Measurements from ENCODE around the gene AXDND1. TPM values are rescaled to one million over a fixed set of nuclear protein-coding genes. Genes with fewer than 3 reads are reported as not detected.

Gene AXDND1
- total RNA-seq, 1 donor from 2014 or later = not detected

DNA sequence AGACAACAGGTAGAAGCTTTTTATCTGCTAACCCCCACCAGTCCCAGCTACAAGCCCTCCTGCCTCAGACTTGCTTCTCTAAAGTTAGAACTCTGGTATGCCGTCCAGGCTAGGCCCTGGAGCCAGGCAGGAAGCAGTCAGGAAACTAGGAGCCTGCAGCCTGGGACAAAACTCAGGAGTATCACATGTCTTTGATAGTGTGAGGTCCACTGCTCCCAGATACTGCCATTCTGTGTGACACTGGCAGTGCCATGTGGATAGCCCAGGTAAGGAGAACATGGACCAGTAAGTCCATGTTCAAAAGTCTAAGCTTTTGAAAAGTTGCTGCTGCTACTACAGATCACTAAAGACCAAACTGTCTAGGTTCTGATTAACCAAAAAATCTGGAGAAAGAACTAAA is 164.6 kb downstream of the AXDND1 start:
- DNase-seq = no peak
- Mint-ChIP-seq H3K36me3 (ENCODE audit: unreplicated experiment) (no peaks in the 10 kb centered on the region), H3K9me3 (ENCODE audit: unreplicated experiment) (peaks cover 2% of the 10 kb centered on the region), H3K27me3 (ENCODE audit: unreplicated experiment) (peaks cover 2% of the 10 kb centered on the region), H3K4me1 (ENCODE audit: low read depth, unreplicated experiment) (no peaks in the 10 kb centered on the region), H3K4me3 (ENCODE audit: unreplicated experiment) (no peak overlapping the region), H3K27ac (ENCODE audit: unreplicated experiment) (no peak overlapping the region)
- TF ChIP-seq, protein P1, sequence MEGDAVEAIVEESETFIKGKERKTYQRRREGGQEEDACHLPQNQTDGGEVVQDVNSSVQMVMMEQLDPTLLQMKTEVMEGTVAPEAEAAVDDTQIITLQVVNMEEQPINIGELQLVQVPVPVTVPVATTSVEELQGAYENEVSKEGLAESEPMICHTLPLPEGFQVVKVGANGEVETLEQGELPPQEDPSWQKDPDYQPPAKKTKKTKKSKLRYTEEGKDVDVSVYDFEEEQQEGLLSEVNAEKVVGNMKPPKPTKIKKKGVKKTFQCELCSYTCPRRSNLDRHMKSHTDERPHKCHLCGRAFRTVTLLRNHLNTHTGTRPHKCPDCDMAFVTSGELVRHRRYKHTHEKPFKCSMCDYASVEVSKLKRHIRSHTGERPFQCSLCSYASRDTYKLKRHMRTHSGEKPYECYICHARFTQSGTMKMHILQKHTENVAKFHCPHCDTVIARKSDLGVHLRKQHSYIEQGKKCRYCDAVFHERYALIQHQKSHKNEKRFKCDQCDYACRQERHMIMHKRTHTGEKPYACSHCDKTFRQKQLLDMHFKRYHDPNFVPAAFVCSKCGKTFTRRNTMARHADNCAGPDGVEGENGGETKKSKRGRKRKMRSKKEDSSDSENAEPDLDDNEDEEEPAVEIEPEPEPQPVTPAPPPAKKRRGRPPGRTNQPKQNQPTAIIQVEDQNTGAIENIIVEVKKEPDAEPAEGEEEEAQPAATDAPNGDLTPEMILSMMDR (IDR thresholded peaks at IDR 0.05; ENCODE audit: partially characterized antibody, unreplicated experiment) = no peak

DNA sequence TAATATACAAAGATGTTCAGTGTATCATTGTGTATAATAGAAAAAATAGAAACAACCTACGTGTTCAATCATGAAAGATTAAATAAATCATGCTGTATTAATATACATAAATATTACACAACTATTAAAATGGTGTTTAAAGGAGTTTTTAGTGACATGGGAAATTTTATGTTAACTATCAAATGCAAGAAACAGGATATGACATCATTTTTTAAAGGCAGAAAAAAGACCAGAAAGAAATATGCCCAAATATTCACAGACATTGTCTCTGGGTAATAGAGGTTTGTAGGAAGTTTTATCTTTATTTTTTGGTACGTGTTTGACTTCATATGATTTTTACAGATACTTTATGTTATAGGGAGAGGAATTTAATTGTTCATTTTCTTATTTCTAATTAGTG is 176.0 kb downstream of the AXDND1 start:
- no peak overlapping the region for H3K27ac Mint-ChIP-seq (ENCODE audit: unreplicated experiment)
- no peak for DNase-seq
- H3K27me3 Mint-ChIP-seq (ENCODE audit: unreplicated experiment) = no peaks in the 10 kb centered on the region
- peaks cover 7% of the 10 kb centered on the region for H3K36me3 Mint-ChIP-seq (ENCODE audit: unreplicated experiment)
- TF ChIP-seq, protein P1 (IDR thresholded peaks at IDR 0.05; ENCODE audit: partially characterized antibody, unreplicated experiment) = no peak
- H3K4me1 Mint-ChIP-seq (ENCODE audit: low read depth, unreplicated experiment) = no peaks in the 10 kb centered on the region
- peaks cover 5% of the 10 kb centered on the region for H3K9me3 Mint-ChIP-seq (ENCODE audit: unreplicated experiment)
- no peak overlapping the region for H3K4me3 Mint-ChIP-seq (ENCODE audit: unreplicated experiment)

DNA sequence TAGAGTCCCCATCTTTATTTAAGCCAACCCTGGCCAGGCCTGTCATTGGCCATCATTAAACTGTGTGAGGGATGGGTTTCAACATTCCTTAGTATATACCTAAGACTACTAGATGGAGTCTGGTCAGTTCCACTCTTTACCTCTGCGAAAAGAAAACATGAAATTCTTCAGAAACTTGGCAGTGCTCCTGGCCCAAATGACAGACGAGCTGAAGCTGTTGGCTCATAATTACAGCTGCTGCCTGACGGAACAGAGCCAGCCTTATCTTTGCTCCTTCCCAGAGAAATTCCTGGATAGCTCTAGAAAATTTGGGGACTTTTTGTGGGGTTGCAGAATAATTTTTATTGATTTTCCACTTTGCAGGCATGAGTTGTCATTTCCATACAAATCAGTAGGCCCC is 179.6 kb downstream of the AXDND1 start:
- Mint-ChIP-seq H3K4me3 (ENCODE audit: unreplicated experiment) (no peak overlapping the region), H3K27ac (ENCODE audit: unreplicated experiment) (no peak overlapping the region), H3K9me3 (ENCODE audit: unreplicated experiment) (peaks cover under 1% of the 10 kb centered on the region), H3K36me3 (ENCODE audit: unreplicated experiment) (no peaks in the 10 kb centered on the region), H3K4me1 (ENCODE audit: low read depth, unreplicated experiment) (no peaks in the 10 kb centered on the region), H3K27me3 (ENCODE audit: unreplicated experiment) (no peaks in the 10 kb centered on the region)
- no peak for DNase-seq
- TF ChIP-seq, protein P1 (IDR thresholded peaks at IDR 0.05; ENCODE audit: partially characterized antibody, unreplicated experiment) = no peak

DNA sequence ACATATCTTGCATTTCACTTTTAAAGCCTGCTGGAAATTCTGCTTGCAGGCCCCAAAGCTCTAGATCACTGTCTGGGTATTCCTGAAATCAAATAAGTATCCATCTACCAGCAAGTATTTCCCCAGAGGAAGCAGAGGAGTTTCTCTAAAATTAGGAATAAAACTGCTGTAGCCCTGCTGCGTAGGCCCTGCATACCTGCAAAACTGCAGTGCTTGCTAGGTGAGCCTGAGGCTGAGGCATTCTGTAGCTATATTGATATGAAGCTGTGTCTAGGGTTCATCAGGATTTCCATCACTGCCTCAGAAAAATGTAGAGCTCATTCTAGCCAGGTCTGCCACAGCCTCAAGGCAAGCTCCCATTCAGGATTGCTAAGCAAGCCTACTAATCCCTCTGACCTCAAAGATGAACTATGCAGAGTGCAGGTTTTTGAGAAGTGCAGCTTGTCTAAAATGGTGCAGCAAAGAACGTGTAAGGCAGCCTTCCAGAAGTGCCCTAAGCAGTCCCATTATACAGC is 181.3 kb downstream of the AXDND1 start:
- Mint-ChIP-seq H3K27me3 (ENCODE audit: unreplicated experiment) (no peaks in the 10 kb centered on the region), H3K4me3 (ENCODE audit: unreplicated experiment) (no peak overlapping the region), H3K9me3 (ENCODE audit: unreplicated experiment) (no peaks in the 10 kb centered on the region), H3K27ac (ENCODE audit: unreplicated experiment) (no peak overlapping the region), H3K36me3 (ENCODE audit: unreplicated experiment) (no peaks in the 10 kb centered on the region), H3K4me1 (ENCODE audit: low read depth, unreplicated experiment) (no peaks in the 10 kb centered on the region)
- no peak for DNase-seq
- TF ChIP-seq, protein P1 (IDR thresholded peaks at IDR 0.05; ENCODE audit: partially characterized antibody, unreplicated experiment) = no peak

DNA sequence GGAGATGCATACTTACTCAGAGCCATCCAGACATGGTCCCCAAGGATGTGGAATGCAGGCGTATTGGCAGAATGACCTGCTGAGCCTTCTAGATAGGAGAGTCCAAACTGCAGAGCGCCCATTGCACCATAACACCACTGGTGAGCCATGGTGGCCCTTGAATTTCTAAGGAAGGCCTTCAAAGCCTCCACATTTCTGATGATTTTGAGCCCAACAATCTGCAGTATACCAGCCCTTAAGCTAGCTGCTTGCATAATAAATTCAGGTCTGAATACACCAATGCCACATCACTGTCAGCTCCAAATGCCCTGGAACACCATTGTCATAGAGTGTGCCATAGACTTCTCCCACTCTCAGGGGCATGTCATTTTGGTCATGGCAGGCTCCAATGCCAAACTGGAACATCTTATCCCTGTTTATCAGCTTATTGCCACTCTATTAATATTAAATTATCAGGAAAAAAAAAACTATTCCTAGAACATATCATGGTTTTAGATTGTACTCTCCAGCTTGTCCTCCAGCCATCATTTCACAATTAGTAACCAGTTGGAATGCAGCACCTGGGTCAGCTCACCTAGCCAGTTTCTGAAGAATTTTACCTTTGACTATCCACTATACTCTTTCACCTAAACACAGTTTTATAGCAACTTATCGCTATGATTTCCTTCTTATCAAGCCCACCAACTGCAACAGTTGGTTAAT is 183.0 kb downstream of the AXDND1 start:
- Mint-ChIP-seq H3K27me3 (ENCODE audit: unreplicated experiment) (no peaks in the 10 kb centered on the region), H3K36me3 (ENCODE audit: unreplicated experiment) (no peaks in the 10 kb centered on the region), H3K4me3 (ENCODE audit: unreplicated experiment) (no peak overlapping the region), H3K9me3 (ENCODE audit: unreplicated experiment) (no peaks in the 10 kb centered on the region), H3K4me1 (ENCODE audit: low read depth, unreplicated experiment) (no peaks in the 10 kb centered on the region), H3K27ac (ENCODE audit: unreplicated experiment) (no peak overlapping the region)
- TF ChIP-seq, protein P1 (IDR thresholded peaks at IDR 0.05; ENCODE audit: partially characterized antibody, unreplicated experiment) = no peak
- no peak for DNase-seq
